HepG2 (cell line): Measurements from ENCODE around the gene GPSM1. TPM values are rescaled to one million over a fixed set of nuclear protein-coding genes. Genes with fewer than 3 reads are reported as not detected.

Source experiments
- ARNT ChIP-seq: fragments of 450-650 bp; IDR thresholded peaks from 2 replicates; pipeline ENCODE4 v1.6.1; 2017
- ATAD3A ChIP-seq: sonication (generic); formaldehyde crosslinking; IDR thresholded peaks from 2 replicates; pipeline ENCODE4 v1.4.0; 2020; ENCODE audit warnings: missing genetic modification reagents
- CHD4 ChIP-seq: fragments of 200-600 bp; sonication (generic); IDR thresholded peaks from 2 replicates; pipeline ENCODE4 v1.7.0; 2017; ENCODE audit warnings: mild to moderate bottlenecking, low read length, borderline replicate concordance
- CREM ChIP-seq, 2 experiments: sonication (generic) in 1 of 2; formaldehyde crosslinking in 1 of 2; IDR thresholded peaks; 2 replicates each; pipeline versions ENCODE4 v1.4.0 to v1.6.1; 2016 to 2020; ENCODE audit warnings: antibody characterized with exemption in 1 of 2, mild to moderate bottlenecking in 1 of 2, missing genetic modification reagents in 1 of 2
- CSRNP1 ChIP-seq: sonication (generic); formaldehyde crosslinking; IDR thresholded peaks from 2 replicates; pipeline ENCODE4 v1.8.1; 2023; ENCODE audit warnings: mild to moderate bottlenecking, missing genetic modification reagents
- HMGA1 ChIP-seq: sonication (generic); formaldehyde crosslinking; conservative IDR thresholded peaks from 2 replicates; pipeline ENCODE4 v1.4.0; 2020; ENCODE audit warnings: missing genetic modification reagents
- HMGXB4 ChIP-seq, 2 experiments: sonication (generic) in 1 of 2; formaldehyde crosslinking in 1 of 2; IDR thresholded peaks; 2 replicates each; pipeline versions ENCODE4 v1.4.0 to v1.6.1; 2018 to 2020; ENCODE audit warnings: missing genetic modification reagents in 2 of 2, borderline replicate concordance in 1 of 2, low read depth in 1 of 2, mild to moderate bottlenecking in 1 of 2, missing biosample characterization in 1 of 2
- KMT2B ChIP-seq: IDR thresholded peaks from 2 replicates; pipeline ENCODE4 v1.6.1; 2016; ENCODE audit warnings: missing genetic modification reagents, missing compliant biosample characterization
- MTF2 ChIP-seq: sonication (generic); formaldehyde crosslinking; IDR thresholded peaks from 2 replicates; pipeline ENCODE4 v1.5.0; 2020; ENCODE audit warnings: missing genetic modification reagents, borderline replicate concordance
- NFIB ChIP-seq: sonication (generic); formaldehyde crosslinking; IDR thresholded peaks from 2 replicates; pipeline ENCODE4 v1.9.0; 2021; ENCODE audit warnings: missing genetic modification reagents, mild to moderate bottlenecking, borderline replicate concordance
- RBM22 ChIP-seq: fragments of 200-400 bp; formaldehyde crosslinking; optimal IDR thresholded peaks from 2 replicates; pipeline ENCODE3; 2017; ENCODE audit warnings: mild to moderate bottlenecking, low read length, moderate library complexity
- RNF219 ChIP-seq: sonication (generic); formaldehyde crosslinking; IDR thresholded peaks from 2 replicates; pipeline ENCODE4 v1.5.0; 2020; ENCODE audit warnings: mild to moderate bottlenecking, missing genetic modification reagents
- SRY ChIP-seq: sonication (generic); formaldehyde crosslinking; IDR thresholded peaks from 2 replicates; pipeline ENCODE4 v1.8.0; 2022; ENCODE audit warnings: mild to moderate bottlenecking, missing genetic modification reagents
- TCF7 ChIP-seq: sonication (generic); IDR thresholded peaks from 2 replicates; pipeline ENCODE4 v1.6.1; 2016; ENCODE audit warnings: antibody characterized with exemption, low read depth
- ZFY ChIP-seq: sonication (generic); formaldehyde crosslinking; IDR thresholded peaks from 2 replicates; pipeline ENCODE4 v1.4.0; 2020; ENCODE audit warnings: missing genetic modification reagents
- ZGPAT ChIP-seq: IDR thresholded peaks from 2 replicates; pipeline ENCODE4 v1.6.1; 2016; ENCODE audit warnings: mild to moderate bottlenecking
- ZNF274 ChIP-seq: sonication (generic); formaldehyde crosslinking; IDR thresholded peaks from 2 replicates; pipeline ENCODE4 v1.5.1; 2020; ENCODE audit warnings: mild to moderate bottlenecking, missing genetic modification reagents
- ZNF329 ChIP-seq: sonication (generic); formaldehyde crosslinking; IDR thresholded peaks from 2 replicates; pipeline ENCODE4 v1.9.0; 2021; ENCODE audit warnings: low read depth, mild to moderate bottlenecking, missing genetic modification reagents
- ZNF530 ChIP-seq: sonication (generic); formaldehyde crosslinking; IDR thresholded peaks from 2 replicates; pipeline ENCODE4 v1.5.0; 2020; ENCODE audit warnings: low read depth, mild to moderate bottlenecking, missing genetic modification reagents
- ZNF691 ChIP-seq: sonication (generic); formaldehyde crosslinking; IDR thresholded peaks from 2 replicates; pipeline ENCODE4 v1.4.0; 2020; ENCODE audit warnings: missing genetic modification reagents, low read depth, mild to moderate bottlenecking, borderline replicate concordance
- ZNF720 ChIP-seq: sonication (generic); formaldehyde crosslinking; IDR thresholded peaks from 2 replicates; pipeline ENCODE4 v1.4.0; 2020; ENCODE audit warnings: missing genetic modification reagents
- ZNF788 ChIP-seq: sonication (generic); formaldehyde crosslinking; IDR thresholded peaks from 2 replicates; pipeline ENCODE4 v1.5.0; 2020; ENCODE audit warnings: mild to moderate bottlenecking, missing genetic modification reagents, borderline replicate concordance
- polyA plus RNA-seq, 8 experiments: library from polyadenylated mRNA; depleted of rRNA in 3 of 8; stranded (reverse) in 7 of 8; unstranded in 1 of 8; fragments of >200 nt; fragmentation: Illumina TruSeq in 4 of 8; extraction: Trizol in 4 of 8; gene quantifications; 2 replicates each; pipeline versions ENCODE4 v1.2.1 to v1.2.3, GENCODE V29; 2011 to 2016; ENCODE audit warnings: low read depth in 4 of 8, missing spikeins in 1 of 8, mixed read lengths in 1 of 8; ENCODE audit not compliant: insufficient read depth in 1 of 8
- total RNA-seq, 5 experiments: library from RNA; depleted of rRNA; stranded (reverse); fragments of >200 nt; fragmentation: Illumina TruSeq; extraction: Trizol; gene quantifications; 2 replicates each; pipeline ENCODE4 v1.2.3, GENCODE V29; 2016; ENCODE audit warnings: low read depth in 1 of 5

Gene GPSM1
- total and polyA plus RNA-seq, 2 of the 13 experiments (the other 11 are each of a cell fraction or from before 2014, with no cell fraction given): 1.0 to 2.4 TPM

- no peak for TF ChIP-seq RNF219 (CRISPR knock-in tag)
- no peak for TF ChIP-seq ZNF530 (CRISPR knock-in tag)
- TF ChIP-seq HMGA1 (CRISPR knock-in tag): no peak
- TF ChIP-seq ZNF788 (CRISPR knock-in tag): peak; percentile 39; the same call in 1 of the 2 replicates
- TF ChIP-seq ARNT: no peak
- peak; percentile 33; the same call in 1 of the 2 replicates for TF ChIP-seq ZGPAT (CRISPR knock-in tag)
- no peak for TF ChIP-seq CSRNP1 (CRISPR knock-in tag)
- TF ChIP-seq CREM (IDR thresholded peaks at IDR 0.05): no peak
- TF ChIP-seq CREM (CRISPR knock-in tag; IDR thresholded peaks at IDR 0.05): no peak
- no peak for TF ChIP-seq CHD4
- 0 out of 2 replicates have a peak, but pooled peaks have one; percentile 67 for TF ChIP-seq SRY
- no peak for TF ChIP-seq KMT2B (CRISPR knock-in tag)
- TF ChIP-seq NFIB (CRISPR knock-in tag): no peak
- no peak for TF ChIP-seq ZNF329 (CRISPR knock-in tag)
- no peak for TF ChIP-seq RBM22
- peak; percentile 31; the same call in 1 of the 2 replicates for TF ChIP-seq ZFY (CRISPR knock-in tag)
- no peak for TF ChIP-seq ZNF720 (CRISPR knock-in tag)
- TF ChIP-seq MTF2 (CRISPR knock-in tag): no peak
- TF ChIP-seq ZNF274 (CRISPR knock-in tag): no peak
- TF ChIP-seq HMGXB4 (CRISPR knock-in tag; IDR thresholded peaks at IDR 0.05; ENCODE audit: borderline replicate concordance in 1 of 2, low read depth in 1 of 2): peak; percentile 62 to 63; a peak in 1 of 4 replicates
- peak; percentile 51; the same call in 1 of the 2 replicates for TF ChIP-seq ZNF691 (CRISPR knock-in tag)
- TF ChIP-seq ATAD3A: no peak
- TF ChIP-seq TCF7: no peak
These were observed 12.0 kb downstream of the GPSM1 start (continued) for GRCh38 chr9:136339173-136339957.
